ENCODE results near the gene MOB3B.

Gene MOB3B

GRCh38 chr9:27413511-27414219 is 115.9 kb downstream of the MOB3B start:
- no peak for DNase-seq

GRCh38 chr9:27412963-27413362 is 116.7 kb downstream of the MOB3B start:
- no peak for DNase-seq

- DNase-seq = no peak
Observed at GRCh38 chr9:27412081-27412480, 117.5 kb downstream of the MOB3B start.

- no peak for DNase-seq
Observed at GRCh38 chr9:27408482-27408881, 121.1 kb downstream of the MOB3B start.

GRCh38 chr9:27408001-27408400 is 121.6 kb downstream of the MOB3B start:
- no peak for DNase-seq

- no peak for DNase-seq
Observed at GRCh38 chr9:27407491-27407890, 122.1 kb downstream of the MOB3B start.

GRCh38 chr9:27404661-27405060 is 125.0 kb downstream of the MOB3B start:
- DNase-seq = no peak

GRCh38 chr9:27402626-27403025 is 127.0 kb downstream of the MOB3B start:
- DNase-seq = no peak

GRCh38 chr9:27400334-27400880 is 129.2 kb downstream of the MOB3B start:
- no peak for DNase-seq

- no peak for DNase-seq
Observed at GRCh38 chr9:27398982-27399653, 130.5 kb downstream of the MOB3B start.

GRCh38 chr9:27396495-27396894 is 133.1 kb downstream of the MOB3B start:
- DNase-seq = no peak

- DNase-seq = no peak
Observed at GRCh38 chr9:27395484-27395921, 134.1 kb downstream of the MOB3B start.

GRCh38 chr9:27394826-27395201 is 134.8 kb downstream of the MOB3B start:
- no peak for DNase-seq

- no peak for DNase-seq
Observed at GRCh38 chr9:27394154-27394825, 135.3 kb downstream of the MOB3B start.

- no peak for DNase-seq
Observed at GRCh38 chr9:27393054-27393846, 136.4 kb downstream of the MOB3B start.

- no peak for DNase-seq
Observed at GRCh38 chr9:27392451-27392850, 137.2 kb downstream of the MOB3B start.

- no peak for DNase-seq
Observed at GRCh38 chr9:27391040-27391895, 138.3 kb downstream of the MOB3B start.

- DNase-seq = no peak
Observed at GRCh38 chr9:27388150-27388549, 141.5 kb downstream of the MOB3B start.

- no peak for DNase-seq
Observed at GRCh38 chr9:27387722-27388121, 141.9 kb downstream of the MOB3B start.

GRCh38 chr9:27386571-27387091 is 143.0 kb downstream of the MOB3B start:
- no peak for DNase-seq

GRCh38 chr9:27385606-27386322 is 143.8 kb downstream of the MOB3B start:
- DNase-seq = no peak

Data from NCI-H2171 (cell line).